ENCODE data around the gene MUC22. TPM values are rescaled to one million over a fixed set of nuclear protein-coding genes. Genes with fewer than 3 reads are reported as not detected.

Gene MUC22
- total RNA-seq, 3 donors from 2014 or later (not counting 1 experiment from before 2014, with no cell fraction given): not detected

DNA sequence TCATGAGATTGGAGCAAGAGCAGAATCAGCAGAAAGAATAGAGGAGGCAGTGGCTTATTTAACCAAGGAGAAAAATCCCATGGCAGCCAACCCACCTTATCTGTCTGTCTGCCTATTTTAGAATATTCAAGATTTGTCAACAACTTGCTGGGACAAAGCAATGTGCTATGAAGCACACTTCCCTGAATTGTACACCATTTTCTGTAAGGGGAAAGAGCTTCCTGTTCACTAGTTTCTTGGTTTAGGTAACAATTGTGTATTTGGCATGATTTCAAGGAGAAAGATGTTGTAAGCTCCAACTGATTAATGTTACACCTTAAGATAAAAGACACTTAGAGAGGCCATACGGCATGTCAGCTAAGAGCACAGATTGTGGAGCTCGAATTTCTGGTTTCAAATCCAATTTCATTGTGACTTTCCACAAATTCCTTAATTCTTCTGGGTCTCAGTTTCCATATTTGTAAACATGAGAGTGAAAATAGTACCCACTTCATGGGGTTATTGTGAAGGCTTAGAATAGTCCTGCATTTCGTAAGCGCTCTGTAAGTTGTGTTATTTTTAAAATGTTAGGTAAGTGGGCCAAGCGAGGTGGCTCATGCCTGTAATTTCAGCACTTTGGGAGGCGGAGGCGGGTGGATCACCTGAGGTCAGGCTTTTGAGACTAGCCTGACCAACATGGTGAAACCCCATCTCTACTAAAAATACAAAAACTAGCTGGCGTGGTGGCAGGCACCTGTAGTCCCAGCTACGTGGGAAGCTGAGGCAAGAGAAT is 4.8 kb upstream of the MUC22 start:
- H3K9me3 ChIP-seq (ENCODE audit: control insufficient read depth, insufficient read depth, low read length): no peaks in the 10 kb centered on the region
- no peaks in the 10 kb centered on the region for H3K9me3 Mint-ChIP-seq
- H3K4me1 Mint-ChIP-seq: no peaks in the 10 kb centered on the region
- TF ChIP-seq, protein P1, sequence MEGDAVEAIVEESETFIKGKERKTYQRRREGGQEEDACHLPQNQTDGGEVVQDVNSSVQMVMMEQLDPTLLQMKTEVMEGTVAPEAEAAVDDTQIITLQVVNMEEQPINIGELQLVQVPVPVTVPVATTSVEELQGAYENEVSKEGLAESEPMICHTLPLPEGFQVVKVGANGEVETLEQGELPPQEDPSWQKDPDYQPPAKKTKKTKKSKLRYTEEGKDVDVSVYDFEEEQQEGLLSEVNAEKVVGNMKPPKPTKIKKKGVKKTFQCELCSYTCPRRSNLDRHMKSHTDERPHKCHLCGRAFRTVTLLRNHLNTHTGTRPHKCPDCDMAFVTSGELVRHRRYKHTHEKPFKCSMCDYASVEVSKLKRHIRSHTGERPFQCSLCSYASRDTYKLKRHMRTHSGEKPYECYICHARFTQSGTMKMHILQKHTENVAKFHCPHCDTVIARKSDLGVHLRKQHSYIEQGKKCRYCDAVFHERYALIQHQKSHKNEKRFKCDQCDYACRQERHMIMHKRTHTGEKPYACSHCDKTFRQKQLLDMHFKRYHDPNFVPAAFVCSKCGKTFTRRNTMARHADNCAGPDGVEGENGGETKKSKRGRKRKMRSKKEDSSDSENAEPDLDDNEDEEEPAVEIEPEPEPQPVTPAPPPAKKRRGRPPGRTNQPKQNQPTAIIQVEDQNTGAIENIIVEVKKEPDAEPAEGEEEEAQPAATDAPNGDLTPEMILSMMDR (IDR thresholded peaks at IDR 0.05): no peak
- intact Hi-C loops (cut with micrococcal nuclease): no loop called here
- WGBS (ENCODE audit: insufficient coverage): 79% methylated on average over 9 of the region's 9 CpGs
- DNase-seq (no peak), ATAC-seq (no peak)
- no peak overlapping the region for H3K27ac ChIP-seq (ENCODE audit: low read length)
- no peaks in the 10 kb centered on the region for H3K36me3 ChIP-seq (ENCODE audit: control insufficient read depth, insufficient read depth, low read length)
- H3K27ac Mint-ChIP-seq: no peak overlapping the region
- H3K27me3 Mint-ChIP-seq (ENCODE audit: low read depth in 2 of 2): peaks cover 10 to 40% of the 10 kb centered on the region in 2 donors
- no peaks in the 10 kb centered on the region for H3K27me3 ChIP-seq (ENCODE audit: control insufficient read depth, insufficient read depth, low read length)
- H3K4me3 ChIP-seq (ENCODE audit: low read length): no peak overlapping the region
- H3K36me3 Mint-ChIP-seq: no peaks in the 10 kb centered on the region
- H3K4me1 ChIP-seq (ENCODE audit: control insufficient read depth, insufficient read depth, low read length): peaks cover 3% of the 10 kb centered on the region
- H3K4me3 Mint-ChIP-seq: no peak overlapping the region

DNA sequence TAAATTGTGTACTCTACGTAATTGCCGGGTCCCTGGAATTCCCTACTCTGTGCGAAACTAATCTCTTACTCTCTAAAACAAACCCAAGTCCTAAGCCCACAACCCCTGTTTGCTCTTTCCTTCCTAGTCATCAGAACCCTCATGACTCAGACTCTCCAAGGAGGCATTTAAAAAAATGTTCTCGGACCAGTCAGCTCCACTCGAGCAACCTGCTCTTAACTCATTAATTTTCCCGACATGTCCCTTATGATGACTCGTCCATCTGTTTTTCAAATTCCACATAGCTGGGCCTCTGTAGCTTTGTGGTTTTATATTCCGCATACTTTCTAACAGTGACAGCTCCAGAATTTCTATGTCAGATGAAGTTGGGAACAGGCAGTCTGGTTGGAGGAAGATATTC is 2.6 kb upstream of the MUC22 start:
- H3K27me3 Mint-ChIP-seq (ENCODE audit: low read depth in 2 of 2): peaks cover 21 to 46% of the 10 kb centered on the region in 2 donors
- H3K4me1 Mint-ChIP-seq: no peaks in the 10 kb centered on the region
- Histone ChIP-seq H3K4me3 (ENCODE audit: low read length) (no peak overlapping the region), H3K4me1 (ENCODE audit: control insufficient read depth, insufficient read depth, low read length) (no peaks in the 10 kb centered on the region), H3K9me3 (ENCODE audit: control insufficient read depth, insufficient read depth, low read length) (no peaks in the 10 kb centered on the region), H3K27ac (ENCODE audit: low read length) (no peak overlapping the region), H3K27me3 (ENCODE audit: control insufficient read depth, insufficient read depth, low read length) (no peaks in the 10 kb centered on the region), H3K36me3 (ENCODE audit: control insufficient read depth, insufficient read depth, low read length) (no peaks in the 10 kb centered on the region)
- H3K4me3 Mint-ChIP-seq: no peak overlapping the region
- DNase-seq (no peak), ATAC-seq (no peak)
- no peak overlapping the region for H3K27ac Mint-ChIP-seq
- no peaks in the 10 kb centered on the region for H3K9me3 Mint-ChIP-seq
- intact Hi-C loops (cut with micrococcal nuclease): no loop called here
- WGBS (ENCODE audit: insufficient coverage): 86% methylated on average over 8 of the region's 8 CpGs
- H3K36me3 Mint-ChIP-seq: no peaks in the 10 kb centered on the region
- TF ChIP-seq, protein P1 (IDR thresholded peaks at IDR 0.05): no peak

DNA sequence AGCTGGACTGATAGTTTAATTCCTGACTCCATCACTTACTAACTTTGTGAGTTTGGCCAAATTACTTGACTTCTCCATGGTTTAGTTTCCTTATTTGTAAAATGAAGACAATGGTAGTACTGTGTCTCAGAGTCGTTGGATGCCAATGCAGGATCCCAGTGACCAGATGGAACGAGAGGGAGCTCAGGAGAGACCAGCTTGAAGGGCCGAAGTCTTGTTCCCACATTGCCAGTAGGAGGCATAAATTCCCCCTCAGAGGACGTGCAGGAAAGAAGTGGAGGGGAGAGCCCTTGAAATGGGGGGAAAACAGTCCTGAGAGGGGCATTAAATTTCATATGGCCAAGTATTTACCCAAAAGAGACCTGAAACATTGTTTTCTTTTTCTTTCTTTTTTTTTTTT is 2.1 kb upstream of the MUC22 start:
- no peak overlapping the region for H3K27ac ChIP-seq (ENCODE audit: low read length)
- intact Hi-C loops (cut with micrococcal nuclease): no loop called here
- no peaks in the 10 kb centered on the region for H3K27me3 ChIP-seq (ENCODE audit: control insufficient read depth, insufficient read depth, low read length)
- DNase-seq (no peak), ATAC-seq (no peak)
- no peaks in the 10 kb centered on the region for H3K36me3 Mint-ChIP-seq
- WGBS (ENCODE audit: insufficient coverage): 63% methylated on average over 3 of the region's 4 CpGs
- H3K36me3 ChIP-seq (ENCODE audit: control insufficient read depth, insufficient read depth, low read length): no peaks in the 10 kb centered on the region
- H3K9me3 ChIP-seq (ENCODE audit: control insufficient read depth, insufficient read depth, low read length): no peaks in the 10 kb centered on the region
- H3K4me3 ChIP-seq (ENCODE audit: low read length): no peak overlapping the region
- H3K4me1 ChIP-seq (ENCODE audit: control insufficient read depth, insufficient read depth, low read length): no peaks in the 10 kb centered on the region
- H3K4me3 Mint-ChIP-seq: no peak overlapping the region
- H3K4me1 Mint-ChIP-seq: no peaks in the 10 kb centered on the region
- H3K9me3 Mint-ChIP-seq: no peaks in the 10 kb centered on the region
- no peak overlapping the region for H3K27ac Mint-ChIP-seq
- peaks cover 23 to 50% of the 10 kb centered on the region in 2 donors for H3K27me3 Mint-ChIP-seq (ENCODE audit: low read depth in 2 of 2)
- TF ChIP-seq, protein P1 (IDR thresholded peaks at IDR 0.05): no peak

DNA sequence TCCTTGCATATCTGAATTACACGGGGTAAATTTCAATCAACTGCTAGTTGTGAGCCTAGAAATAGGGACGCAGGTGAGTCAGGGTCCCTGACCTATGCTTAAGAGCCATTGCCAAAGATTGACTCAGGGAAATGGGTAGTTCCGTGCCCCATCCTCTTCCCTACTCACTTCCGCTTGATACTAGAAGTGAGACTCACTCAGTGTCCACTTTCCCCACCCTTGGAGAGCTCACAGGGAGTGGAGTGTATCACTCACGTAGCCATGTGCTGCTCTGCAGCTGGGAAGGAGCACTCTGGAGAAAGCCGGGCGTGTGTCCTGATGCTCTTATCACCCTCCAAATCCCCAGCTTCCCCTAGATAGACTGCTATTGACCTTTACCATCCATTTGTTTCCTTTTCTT is 543 bp upstream of the MUC22 start:
- Histone ChIP-seq H3K27ac (ENCODE audit: low read length) (no peak overlapping the region), H3K27me3 (ENCODE audit: control insufficient read depth, insufficient read depth, low read length) (no peaks in the 10 kb centered on the region), H3K4me1 (ENCODE audit: control insufficient read depth, insufficient read depth, low read length) (no peaks in the 10 kb centered on the region), H3K9me3 (ENCODE audit: control insufficient read depth, insufficient read depth, low read length) (no peaks in the 10 kb centered on the region), H3K4me3 (ENCODE audit: low read length) (no peak overlapping the region), H3K36me3 (ENCODE audit: control insufficient read depth, insufficient read depth, low read length) (no peaks in the 10 kb centered on the region)
- no peaks in the 10 kb centered on the region for H3K4me1 Mint-ChIP-seq
- intact Hi-C loops (cut with micrococcal nuclease): no loop called here
- no peaks in the 10 kb centered on the region for H3K36me3 Mint-ChIP-seq
- no peak overlapping the region for H3K4me3 Mint-ChIP-seq
- WGBS (ENCODE audit: insufficient coverage): 78% methylated on average over 7 of the region's 7 CpGs
- TF ChIP-seq, protein P1 (IDR thresholded peaks at IDR 0.05): no peak
- peaks cover 36 to 63% of the 10 kb centered on the region in 2 donors for H3K27me3 Mint-ChIP-seq (ENCODE audit: low read depth in 2 of 2)
- no peak overlapping the region for H3K27ac Mint-ChIP-seq
- DNase-seq (no peak), ATAC-seq (no peak)
- no peaks in the 10 kb centered on the region for H3K9me3 Mint-ChIP-seq

Data from natural killer cell (primary cell).